Activated CD8-positive, alpha-beta memory T cell treated with anti-CD3 and anti-CD28 coated beads for 4 hours (primary cell): ENCODE data around the gene HCN2.
"Not testable (repeated sequence)": the region's sequence is repeated elsewhere in the genome, so short reads cannot be mapped to it uniquely, and the experiment has no call there.

Source experiments
- DNase-seq, 2 donors: peaks; one replicate each; pipeline ENCODE4 v3.0.0-alpha.2; 2020; ENCODE audit warnings: low read depth in 2 of 2

HCN2 gene

DNA sequence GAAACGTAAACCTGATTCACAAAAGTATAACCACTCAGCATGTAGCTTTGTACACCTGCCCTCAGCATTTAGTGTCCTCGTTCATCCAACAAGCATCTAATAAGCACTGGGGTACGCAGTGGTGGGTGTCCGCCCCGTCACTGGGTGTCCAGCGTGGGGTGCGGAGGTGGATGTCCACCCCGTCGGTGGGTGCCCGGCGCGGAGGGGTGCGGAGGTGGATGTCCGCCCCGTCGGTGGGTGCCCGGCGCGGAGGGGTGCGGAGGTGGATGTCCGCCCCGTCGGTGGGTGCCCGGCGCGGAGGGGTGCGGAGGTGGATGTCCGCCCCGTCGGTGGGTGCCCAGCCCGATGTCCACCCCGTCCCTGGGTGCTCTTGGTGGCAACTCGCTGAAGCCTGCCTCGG lies 4.5 kb upstream of the HCN2 start:
- DNase-seq = not testable (repeated sequence)

DNA sequence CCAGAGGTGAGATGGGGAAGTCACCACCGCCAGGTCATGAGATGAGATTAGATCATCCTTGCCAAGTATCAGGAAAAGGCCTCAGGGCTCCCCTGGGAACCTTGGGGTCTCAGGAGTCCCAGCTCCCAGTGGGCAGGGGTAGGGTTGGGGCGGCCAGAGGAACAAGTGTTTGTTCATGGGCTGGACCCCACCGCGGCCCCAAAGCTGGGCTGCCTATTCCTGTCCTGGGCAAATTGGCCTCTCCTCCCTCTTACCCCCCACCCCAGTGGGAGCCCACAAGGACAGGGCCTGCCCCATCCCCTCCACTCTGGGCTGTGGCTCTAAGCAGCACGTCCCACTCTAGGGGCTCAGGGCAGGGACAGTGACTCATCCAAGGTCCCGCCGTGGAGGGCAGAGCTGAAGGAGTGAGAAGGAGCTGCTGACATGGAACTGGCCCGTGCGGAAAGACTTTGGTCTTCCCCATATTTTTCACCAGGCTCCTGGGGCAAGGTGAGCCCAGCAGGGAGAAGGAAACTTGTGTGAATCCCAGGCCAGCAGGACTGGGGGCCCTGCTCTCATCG lies 4.0 kb upstream of the HCN2 start:
- no peak for DNase-seq

DNA sequence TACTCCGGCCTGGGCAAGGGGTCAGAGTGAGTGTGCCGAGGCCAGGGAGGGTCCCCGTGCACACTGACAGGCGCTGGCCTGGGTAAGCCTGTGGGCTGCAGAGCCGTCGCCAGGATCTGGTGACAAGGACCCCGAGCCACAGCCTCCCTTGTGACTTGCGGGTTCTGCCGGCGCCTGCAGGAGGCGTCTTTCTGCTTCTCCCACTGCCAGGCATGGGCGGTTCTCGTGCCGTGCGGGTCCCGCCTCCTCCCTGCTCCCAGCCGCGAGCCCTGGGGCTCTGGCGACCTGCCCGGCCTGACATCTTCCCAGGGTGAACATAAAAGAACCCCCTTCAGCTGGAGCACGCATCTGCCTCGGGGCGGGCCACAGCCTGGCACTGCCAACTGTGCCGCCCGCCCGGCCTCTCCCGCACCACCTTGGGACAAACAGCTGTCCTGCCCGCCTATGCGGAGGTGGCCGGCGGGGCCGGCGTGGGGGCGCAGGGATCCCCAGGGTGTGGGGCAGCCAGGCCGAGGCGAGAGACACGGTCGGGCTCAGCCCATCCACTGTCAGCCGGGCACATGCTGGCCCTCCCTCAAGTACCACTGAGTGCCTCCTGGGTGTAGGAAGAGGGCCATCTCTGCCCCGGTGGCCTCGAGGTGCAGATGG lies 1.5 kb upstream of the HCN2 start:
- DNase-seq = no peak

DNA sequence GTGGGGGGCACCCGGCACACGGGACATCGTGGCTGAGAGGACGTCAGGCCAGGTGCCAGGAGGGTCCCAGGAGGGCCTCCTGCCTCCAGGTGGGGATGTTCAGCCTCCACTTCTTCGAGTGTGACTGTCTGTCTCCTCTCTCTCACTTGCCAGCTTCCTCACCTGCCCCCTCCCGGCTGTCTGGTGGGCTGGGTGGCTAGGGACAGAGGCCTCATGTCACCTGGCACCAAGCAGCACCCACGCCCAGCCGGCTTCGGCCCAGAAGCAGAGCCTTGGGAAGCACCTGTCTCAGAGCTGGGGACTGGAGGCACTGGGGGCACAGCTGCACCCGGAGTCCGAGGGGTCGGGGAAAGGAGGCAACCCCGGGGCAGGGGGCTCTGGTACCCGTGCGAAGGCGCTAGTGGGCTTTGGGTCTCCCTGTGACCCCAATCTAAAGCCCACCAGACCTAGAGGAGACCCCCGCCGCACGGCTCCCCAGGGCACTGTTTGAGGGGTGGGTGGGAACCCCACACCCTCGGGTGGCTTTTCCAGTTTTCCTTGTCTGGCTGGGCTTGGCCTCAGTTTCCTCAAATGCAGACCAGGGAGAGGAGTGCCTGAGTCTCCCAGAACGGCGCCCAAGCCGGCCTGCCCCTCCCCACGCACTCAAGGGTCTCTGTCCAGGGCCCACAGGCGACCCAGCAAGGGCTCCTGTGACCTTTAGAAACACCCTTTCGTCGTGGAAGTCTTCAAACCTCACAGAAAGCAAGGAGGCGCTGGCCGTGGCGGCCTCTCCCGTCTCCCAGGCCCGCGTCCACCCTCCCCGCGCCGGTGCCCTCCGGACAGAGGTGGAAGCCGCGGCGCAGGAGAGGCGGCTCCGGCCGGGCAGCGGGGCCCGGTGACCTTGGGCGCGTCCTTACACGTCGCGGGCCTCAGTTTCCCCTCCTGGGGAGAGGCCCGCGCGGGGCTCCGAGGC lies 664 bp upstream of the HCN2 start:
- DNase-seq = no peak

DNA sequence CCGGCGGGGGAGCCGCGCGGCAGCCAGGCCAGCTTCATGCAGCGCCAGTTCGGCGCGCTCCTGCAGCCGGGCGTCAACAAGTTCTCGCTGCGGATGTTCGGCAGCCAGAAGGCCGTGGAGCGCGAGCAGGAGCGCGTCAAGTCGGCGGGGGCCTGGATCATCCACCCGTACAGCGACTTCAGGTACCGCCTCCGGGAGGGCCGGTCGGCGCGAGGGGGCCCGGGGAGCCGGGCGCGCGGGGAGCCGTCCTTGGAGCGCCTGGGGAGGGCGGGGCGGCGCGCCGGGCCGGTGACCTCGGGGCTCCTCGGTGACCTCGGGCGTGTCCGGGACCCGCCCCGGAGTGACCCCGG lies 690 bp downstream of the HCN2 start:
- no peak for DNase-seq

DNA sequence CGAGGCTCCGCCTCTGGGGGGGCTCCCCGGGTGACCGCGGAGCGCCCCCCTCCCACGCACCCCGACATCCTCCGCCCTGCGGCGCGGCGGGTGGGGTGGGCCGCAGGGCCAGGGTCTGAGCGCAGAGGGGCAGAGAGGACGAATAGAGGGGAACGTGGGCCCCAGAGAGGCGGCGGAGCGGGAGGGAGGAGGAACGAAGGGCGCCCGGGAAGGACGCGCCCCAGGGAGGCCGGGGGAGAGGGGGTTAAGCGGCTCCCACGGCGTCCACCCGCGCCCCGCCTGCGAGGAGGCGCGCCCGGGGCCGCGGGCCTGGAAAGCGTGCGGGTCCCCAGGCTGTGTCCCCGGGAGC lies 1.0 kb downstream of the HCN2 start:
- no peak for DNase-seq

DNA sequence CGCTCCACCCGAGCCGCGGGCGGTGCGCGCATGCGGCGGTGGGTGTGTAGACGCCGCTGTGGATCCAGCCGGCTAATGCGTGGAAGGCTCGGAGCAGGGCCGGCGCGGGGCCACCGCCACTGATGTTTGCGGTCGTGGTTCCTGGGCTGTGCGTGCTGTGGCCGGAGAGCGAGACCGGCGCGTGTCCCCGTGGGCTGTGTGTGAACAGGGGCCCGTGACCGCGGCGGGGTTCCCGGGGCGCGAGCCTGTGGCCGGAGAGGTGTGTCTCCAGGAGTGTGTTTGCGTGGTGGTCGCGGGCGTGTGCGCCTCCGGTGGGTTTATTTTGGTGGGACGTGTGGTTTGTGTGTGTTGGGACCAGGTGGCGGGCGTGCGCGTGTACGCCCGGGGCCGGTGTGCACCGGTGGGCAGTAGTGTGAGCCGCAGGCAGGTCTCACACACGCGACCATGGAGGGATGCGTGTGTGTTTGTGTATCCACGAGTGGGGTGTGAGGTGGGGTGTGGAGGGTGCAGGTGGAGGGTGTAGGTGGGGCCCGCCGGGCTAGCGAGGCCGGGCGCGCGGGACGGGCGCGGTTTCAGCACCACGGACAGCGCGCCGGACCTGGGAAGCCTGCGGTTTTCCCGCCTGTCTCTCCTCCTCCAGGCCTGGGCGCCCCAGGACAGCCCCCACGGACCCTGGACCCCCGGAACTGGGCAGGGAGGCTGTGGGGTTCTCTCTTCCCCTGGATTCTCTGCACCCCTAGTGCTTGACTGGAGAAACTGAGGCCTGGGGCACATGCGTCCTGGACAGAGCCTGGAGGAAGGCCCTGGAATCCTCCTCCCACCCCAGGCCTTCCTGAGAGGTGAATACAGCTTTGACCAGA lies 1.6 kb downstream of the HCN2 start:
- DNase-seq = no peak

DNA sequence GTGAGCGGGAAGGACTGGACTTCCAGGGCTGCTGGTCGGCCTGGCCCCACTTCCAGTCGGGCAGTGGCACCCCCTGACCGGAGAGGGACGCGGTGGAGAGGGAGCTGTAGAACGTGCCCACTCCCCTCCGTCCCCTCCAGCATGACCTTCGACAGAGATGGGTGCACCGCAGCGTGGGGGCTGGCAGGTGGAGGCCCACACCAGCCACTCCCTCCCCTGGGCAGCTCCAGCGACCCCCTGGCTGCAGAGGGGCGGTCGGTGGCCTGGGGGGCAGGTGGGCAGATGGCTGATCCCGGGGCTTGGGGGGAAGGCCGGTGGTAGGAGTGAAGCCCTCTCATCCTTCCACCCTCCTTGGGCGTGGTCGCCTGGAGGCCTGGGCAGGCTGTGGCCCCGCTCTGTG lies 2.4 kb downstream of the HCN2 start:
- no peak for DNase-seq

DNA sequence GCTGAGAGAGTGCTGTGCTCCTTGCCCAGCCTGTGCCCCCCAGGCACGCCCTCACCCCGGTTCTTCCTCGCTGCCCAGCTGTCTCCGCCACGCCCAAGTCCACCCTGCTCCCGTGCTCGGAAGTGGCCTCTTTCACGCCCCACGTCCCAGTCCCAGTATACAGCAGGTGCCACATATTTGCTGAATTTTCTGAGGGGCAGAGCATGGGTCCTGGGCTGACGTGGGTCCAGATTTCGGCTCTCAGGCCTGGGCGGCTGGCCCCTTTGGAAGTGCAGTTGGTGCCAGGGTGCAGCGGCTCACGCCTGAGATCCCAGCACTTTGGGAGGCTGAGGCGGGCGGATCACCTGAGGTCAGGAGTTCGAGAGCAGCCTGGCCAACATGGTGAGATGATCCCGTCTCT lies 3.4 kb downstream of the HCN2 start:
- DNase-seq = no peak

DNA sequence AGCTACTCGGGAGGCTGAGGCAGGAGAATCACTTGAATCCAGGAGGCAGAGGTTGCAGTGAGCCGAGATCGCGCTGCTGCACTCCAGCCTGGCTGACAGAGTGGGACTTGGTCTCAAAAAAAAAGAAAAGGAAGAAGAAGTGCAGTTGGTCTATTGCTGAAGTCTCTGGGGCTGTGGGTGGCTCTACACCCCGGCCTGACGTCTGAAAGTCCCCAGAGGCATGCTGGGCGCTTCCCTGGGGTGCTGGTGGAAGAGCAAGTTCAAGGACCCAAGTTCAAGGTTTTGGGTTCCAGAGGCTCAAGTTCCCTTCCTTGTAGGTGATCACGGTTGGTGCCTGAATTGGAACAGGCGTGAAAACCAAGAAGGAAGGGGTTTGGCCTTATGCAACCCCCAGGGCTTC lies 3.8 kb downstream of the HCN2 start:
- no peak for DNase-seq

DNA sequence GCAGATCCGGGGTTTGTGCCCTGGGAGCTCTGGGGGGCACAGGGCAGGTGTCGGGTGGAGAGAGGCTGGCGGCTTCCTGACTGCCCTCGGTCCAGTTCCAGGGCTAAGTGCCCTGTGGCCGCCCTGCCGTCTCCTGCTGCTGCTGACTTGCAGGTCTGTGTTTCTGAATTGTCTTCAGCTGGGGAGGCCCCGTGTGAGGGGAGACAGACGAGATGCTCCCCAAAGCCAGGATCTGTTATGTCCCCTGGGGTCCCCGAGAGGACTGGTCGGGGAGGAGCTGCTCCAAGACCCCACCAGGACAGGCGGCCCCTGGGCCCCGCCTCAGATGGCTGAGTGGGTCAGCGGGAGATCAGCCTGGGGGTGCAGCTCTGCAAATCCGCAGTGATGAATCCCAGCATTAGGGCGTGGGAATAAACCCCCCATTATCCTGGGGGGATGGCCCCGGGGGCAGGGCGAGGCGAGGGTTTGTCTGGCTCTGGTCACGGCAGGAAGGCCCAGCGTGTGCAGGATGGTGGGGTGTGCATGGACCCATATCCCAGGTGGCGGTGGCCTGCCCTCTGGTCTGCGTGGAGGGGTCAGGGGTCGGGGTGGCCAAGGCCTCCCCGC lies 4.7 kb downstream of the HCN2 start:
- no peak for DNase-seq

DNA sequence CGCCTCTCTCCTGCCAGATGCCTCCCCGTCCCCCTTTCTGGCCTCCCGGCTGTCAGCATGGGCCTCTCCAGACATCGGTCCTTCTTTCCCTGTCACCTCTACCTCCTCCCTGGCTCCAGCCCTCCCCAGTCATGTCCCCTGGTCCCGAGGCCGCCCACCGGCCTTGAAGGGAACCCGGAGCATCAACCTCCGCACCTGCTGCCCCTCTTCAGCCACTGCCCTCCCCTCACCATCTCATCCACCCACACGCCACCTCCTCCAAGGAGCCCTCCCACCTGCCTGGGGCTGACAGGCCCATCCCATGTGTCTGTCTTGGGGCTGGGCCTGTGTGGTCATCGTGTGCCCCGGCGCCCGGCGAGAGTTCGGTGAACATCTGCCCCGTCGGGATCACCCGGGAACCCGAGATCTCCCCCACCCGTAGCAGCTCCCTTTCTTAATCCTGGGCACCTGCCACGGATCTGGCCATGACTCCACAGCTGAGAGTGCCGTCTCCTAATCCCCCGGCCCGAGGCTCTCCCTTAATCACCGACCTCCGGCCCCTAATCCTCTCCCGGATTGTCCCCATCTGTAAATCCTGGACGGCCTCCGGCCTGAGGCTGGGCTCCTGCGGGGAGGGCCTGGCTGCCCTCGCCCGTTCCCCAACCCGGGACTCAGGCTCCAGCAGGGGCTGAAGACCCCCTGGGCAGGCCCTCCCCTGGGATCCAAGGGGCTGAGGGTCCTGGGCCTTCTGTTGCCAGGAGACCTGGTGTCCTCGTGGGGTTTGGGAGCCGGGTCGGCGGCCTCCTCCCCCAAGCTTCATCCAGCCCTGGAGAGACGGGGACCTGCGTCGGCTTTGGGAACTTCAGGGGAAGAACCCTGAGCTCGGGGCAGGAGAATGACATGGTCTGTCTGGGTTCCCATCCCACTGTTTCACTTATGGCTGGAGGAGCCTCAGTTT lies 5.9 kb downstream of the HCN2 start:
- no peak for DNase-seq

DNA sequence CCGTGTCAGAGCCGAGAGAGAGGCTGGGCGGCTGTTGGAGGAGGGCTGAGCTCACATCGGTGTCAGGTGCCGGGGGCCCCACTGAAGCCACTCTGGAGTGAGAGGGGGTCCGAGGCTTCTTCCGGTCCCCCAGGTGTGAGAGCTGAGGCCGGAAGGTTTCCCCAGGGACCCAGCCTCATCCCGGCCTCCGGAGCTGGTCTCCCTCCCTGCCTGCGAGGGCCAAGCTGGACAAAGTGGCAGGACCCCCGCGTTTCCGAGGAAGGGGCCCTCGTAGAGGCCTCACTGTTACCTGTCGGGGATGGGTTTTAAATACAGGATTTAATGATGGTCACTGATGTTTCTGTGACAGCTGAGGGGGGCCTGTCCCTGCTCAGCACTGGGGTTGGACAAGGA lies 6.6 kb downstream of the HCN2 start:
- DNase-seq = no peak

DNA sequence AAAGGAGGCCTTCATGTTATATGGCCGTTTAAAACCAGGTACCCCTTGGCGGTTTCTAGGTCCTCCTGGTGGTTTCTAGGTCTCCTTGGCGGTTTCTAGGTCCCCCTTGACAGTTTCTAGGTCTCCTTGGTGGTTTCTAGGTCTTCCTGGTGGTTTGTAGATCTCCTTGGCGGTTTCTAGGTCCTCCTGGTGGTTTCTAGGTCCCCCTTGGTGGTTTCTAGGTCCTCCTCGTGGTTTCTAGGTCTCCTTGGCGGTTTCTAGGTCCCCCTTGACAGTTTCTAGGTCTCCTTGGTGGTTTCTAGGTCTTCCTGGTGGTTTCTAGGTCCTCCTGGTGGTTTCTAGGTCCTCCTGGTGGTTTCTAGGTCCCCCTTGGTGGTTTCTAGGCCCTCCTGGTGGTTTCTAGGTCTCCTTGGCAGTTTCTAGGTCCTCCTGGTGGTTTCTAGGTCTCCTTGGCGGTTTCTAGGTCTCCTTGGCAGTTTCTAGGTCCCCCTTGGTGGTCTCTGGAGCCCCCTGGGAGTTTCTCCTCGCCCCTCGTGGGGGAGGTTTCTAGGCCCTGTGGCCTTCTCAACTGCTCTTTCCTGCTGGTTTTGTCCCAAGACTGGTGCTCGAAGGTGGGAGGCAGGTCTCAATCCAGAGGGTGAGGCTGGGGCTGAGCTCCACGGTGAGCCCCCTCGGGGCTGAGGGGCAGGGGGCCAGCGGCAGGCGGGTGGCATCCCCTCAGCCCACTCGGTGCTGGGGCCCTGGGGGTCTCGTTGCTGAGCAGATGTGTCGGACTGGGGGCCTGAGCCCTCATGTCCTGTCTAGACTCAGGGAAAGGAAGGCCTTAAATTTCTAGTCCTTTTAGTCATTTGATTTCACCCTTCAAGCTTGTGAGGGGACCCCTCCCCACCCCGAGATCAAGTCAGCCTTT lies 8.0 kb downstream of the HCN2 start:
- DNase-seq = no peak

DNA sequence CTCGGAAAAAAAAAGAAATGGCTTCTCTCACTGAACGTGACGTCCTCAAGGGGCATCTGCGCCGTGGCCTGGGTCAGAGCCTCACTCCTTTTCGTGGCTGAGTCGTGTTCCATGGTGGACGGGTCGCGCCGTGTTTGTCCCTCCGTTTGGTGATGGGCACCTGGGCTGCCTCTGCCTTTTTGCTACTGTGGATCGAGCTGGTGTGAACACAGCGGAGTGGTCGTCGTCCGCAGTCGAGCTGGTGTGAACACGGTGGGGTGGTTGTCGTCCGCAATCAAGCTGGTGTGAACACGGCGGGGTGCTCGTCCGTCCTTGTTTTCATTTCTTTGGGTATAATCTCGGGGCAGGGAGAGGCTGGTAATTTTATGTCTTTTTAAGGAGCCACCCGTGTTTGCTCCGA lies 11.6 kb downstream of the HCN2 start:
- no peak for DNase-seq

DNA sequence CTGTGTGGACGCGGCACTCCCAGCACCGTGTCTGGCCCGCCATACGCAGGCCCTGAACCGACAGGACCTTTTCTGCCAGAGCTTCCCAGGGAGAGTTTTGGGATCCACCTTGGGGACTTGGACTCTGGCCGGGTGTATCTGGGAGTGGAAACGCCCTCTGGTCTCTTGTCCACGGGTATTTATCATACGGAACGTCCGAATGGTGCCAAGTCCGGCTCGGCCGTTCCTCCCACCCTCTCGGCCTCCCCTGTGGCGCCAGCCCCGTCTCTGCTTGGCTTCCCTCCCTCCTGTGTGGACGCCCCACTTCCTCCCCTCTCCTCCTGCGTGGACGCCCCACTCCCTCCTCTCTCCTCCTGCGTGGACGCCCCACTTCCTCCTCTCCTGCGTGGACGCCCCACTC lies 12.1 kb downstream of the HCN2 start:
- no peak for DNase-seq

DNA sequence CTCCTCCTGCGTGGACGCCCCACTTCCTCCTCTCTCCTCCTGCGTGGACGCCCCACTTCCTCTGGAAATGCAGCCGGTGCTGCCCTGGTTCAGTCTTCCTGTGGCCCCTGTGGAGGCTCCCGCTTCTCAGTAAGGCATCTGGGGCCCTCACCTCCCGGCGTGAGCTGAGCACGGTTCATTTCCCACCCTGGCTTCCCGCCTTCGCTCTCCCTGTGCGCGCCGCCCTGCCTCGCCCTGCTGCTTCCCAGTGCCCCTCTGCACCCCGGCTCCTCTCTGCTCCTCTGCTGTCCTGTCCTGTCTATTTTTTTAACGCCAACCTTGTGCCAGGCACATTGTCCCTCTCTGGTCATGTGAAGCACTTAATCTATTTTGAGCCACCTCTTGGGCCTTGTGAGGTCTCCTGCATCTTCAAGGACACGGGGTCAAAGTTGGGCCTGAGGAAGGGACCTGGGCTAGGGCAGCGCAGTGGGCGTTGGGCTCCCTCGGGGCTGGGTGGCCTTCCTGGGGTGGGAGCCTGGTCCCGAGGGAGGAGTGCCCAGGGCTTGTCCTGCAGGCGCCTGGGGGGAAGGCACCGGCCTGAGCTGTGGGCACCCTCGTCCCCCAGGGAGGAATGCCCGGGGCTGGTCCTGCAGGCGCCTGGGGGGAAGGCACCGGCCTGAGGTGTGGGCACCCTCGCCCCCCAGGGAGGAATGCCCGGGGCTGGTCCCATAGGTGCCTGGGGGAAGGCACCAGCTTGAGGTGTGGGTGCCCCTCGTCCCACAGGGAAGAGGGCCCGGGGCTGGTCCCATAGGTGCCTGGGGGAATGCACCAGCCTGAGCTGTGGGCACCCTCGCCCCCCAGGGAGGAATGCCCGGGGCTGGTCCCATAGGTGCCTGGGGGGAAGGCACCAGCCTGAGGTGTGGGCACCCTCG lies 13.0 kb downstream of the HCN2 start:
- no peak for DNase-seq

DNA sequence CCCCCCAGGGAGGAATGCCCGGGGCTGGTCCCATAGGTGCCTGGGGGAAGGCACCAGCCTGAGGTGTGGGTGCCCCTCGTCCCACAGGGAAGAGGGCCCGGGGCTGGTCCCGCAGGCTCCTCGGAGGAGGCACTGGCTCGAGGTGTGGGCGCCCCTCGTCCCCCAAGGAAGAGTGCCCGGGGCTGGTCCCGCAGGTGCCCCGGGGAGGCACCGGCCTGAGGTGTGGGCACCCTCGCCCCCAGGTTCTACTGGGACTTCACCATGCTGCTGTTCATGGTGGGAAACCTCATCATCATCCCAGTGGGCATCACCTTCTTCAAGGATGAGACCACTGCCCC lies 13.6 kb downstream of the HCN2 start:
- DNase-seq = not testable (repeated sequence)

DNA sequence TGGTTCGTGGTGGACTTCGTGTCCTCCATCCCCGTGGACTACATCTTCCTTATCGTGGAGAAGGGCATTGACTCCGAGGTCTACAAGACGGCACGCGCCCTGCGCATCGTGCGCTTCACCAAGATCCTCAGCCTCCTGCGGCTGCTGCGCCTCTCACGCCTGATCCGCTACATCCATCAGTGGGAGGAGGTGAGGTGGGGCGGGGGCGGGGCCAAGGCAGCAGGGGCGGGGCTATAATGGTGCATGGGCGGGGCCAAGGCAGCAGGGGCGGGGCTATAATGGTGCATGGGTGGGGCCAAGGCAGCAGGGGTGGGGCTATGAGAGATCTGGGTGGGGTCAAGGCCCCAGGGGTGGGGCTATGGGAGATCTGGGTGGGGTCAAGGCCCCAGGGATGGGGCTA lies 14.1 kb downstream of the HCN2 start:
- DNase-seq = not testable (repeated sequence)
